ENCODE results near the gene KDM2A.
A peak's percentile ranks its signal among the peaks of the same experiment; 100 is the strongest.
"Not testable (repeated sequence)": the region's sequence is repeated elsewhere in the genome, so short reads cannot be mapped to it uniquely, and the experiment has no call there.

KDM2A gene

GRCh38 chr11:67117672-67118180 lies 1.3 kb upstream of the KDM2A start:
- DNase-seq (ENCODE audit: low spot score) (no peak), FAIRE-seq (no peak)

GRCh38 chr11:67118181-67118766 lies 789 bp upstream of the KDM2A start:
- FAIRE-seq: no peak

DNA sequence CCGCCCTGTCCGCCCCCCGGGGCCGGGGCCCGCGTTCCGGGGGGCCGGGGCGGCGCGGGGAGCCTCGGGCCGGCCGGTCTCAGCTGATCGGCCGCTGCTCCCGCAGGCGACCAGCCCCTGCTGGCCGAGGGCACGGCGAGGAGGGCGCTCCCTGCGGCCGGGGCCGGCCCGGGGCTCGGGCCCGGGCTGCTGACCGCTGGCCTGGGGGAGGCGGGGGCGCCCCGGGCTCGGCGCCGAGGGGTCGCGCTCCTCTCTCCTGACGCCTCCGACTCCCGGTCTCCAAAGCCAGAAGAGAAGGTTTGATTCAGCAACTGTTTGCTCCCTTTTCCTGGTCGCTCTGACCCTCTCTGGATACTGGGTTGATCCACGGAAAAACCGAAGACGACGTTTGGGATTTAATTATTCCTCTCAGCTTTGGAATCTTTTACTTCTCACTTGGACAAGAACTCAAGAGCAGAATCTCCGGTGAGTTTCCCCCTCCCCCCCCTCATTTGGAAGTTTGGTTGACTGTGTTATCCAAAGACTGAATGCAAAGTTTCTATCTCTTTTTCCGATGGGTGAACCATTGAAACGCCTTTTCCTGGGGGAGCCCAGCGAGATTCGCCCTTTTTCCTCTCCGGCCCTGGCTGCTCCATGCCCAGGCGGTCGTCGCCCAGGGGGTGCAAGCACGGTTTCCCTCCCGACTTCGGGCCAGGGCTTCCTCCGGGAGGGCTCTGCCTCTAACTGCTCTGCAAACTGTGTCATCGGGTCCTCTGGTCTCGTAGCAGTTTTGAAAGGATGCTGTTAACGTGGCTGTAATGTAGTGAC lies 725 bp downstream of the KDM2A start:
- no peak for FAIRE-seq
- DNase-seq (ENCODE audit: low spot score): peak; percentile 47

More at GRCh38 chr11:67118181-67118766, 789 bp upstream of the KDM2A start:
- no peak for DNase-seq (ENCODE audit: low spot score)

DNA sequence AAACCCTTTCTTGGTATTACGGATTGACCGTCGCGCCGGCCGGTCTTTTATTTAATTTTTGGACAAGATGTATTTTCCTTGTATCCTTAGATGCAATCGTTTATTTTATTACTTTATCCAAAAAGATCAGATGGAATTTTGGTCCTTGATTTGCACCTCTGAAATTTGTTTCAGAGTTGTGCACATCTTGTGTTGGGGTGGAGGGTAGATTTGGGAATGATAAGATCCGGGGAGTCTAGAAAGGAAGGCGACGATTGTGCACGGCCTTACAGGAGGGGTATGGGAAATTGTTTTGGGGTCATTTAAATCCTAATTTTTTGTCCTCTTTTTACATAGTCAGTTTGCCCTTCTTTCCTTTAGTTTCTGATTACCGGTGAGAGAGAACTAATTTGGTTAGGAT lies 1.4 kb downstream of the KDM2A start:
- DNase-seq (ENCODE audit: low spot score): no peak
- FAIRE-seq: no peak

- DNase-seq (ENCODE audit: low spot score) (no peak), FAIRE-seq (no peak)
Measured at GRCh38 chr11:67120881-67121710, 2.0 kb downstream of the KDM2A start.

- not testable (repeated sequence) for DNase-seq (ENCODE audit: low spot score); FAIRE-seq
Measured at GRCh38 chr11:67123801-67124200, 4.7 kb downstream of the KDM2A start.

DNA sequence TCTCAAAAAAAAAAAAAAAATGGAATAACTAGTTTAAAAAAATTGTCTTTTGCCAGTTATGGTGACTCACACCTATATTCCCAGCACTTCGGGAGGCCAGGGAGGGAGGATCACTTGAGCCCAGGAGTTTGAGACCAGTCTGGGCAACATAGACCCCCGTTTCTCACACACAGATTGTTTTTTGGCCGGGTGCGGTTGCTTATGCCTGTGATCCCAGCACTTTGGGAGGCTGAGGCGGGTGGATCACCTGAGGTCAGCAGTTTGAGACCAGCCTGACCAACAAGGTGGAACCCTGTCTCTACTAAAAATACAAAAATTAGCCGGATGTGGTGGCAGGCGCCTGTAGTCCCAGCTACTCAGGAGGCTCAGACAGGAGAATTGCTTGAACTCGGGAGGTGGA lies 7.2 kb downstream of the KDM2A start:
- DNase-seq (ENCODE audit: low spot score); FAIRE-seq: not testable (repeated sequence)

- no peak for FAIRE-seq
- no peak for DNase-seq (ENCODE audit: low spot score)
Measured at GRCh38 chr11:67126986-67127385, 7.9 kb downstream of the KDM2A start.

GRCh38 chr11:67130861-67131260 lies 11.8 kb downstream of the KDM2A start:
- FAIRE-seq; DNase-seq (ENCODE audit: low spot score): not testable (repeated sequence)

- no peak for DNase-seq (ENCODE audit: low spot score)
- no peak for FAIRE-seq
Measured at GRCh38 chr11:67136156-67136555, 17.1 kb downstream of the KDM2A start.

GRCh38 chr11:67138922-67139321 lies 19.9 kb downstream of the KDM2A start:
- DNase-seq (ENCODE audit: low spot score): no peak
- no peak for FAIRE-seq

- no peak for FAIRE-seq
Measured at GRCh38 chr11:67146516-67147226, 27.6 kb downstream of the KDM2A start.

GRCh38 chr11:67153971-67154370 lies 34.9 kb downstream of the KDM2A start:
- DNase-seq (ENCODE audit: low spot score) (no peak), FAIRE-seq (no peak)

More at GRCh38 chr11:67146516-67147226, 27.6 kb downstream of the KDM2A start:
- DNase-seq (ENCODE audit: low spot score): no peak

- DNase-seq (ENCODE audit: low spot score) (no peak), FAIRE-seq (no peak)
Measured at GRCh38 chr11:67154726-67155125, 35.7 kb downstream of the KDM2A start.

- FAIRE-seq: no peak
- DNase-seq (ENCODE audit: low spot score): no peak
Measured at GRCh38 chr11:67157691-67158090, 38.6 kb downstream of the KDM2A start.

DNA sequence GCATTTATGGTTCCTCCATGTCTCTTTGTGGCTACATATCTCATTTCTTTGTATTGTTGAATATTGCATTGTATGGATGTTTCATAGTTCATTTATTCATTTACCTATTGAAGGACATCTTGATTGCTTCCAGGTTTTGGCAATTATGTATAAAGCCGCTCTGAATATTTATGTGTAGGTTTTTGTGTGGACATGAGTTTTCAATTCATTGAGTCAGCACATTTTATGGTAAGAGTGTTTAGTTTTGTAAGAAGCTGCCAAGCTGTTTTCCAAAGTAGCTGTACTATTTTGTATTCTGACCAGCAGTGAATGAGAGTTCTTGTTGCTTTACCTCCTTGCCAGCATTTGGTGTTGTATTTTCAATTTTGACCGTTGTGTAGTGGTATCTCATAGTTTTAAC lies 39.2 kb downstream of the KDM2A start:
- DNase-seq (ENCODE audit: low spot score) (no peak), FAIRE-seq (no peak)

GRCh38 chr11:67160045-67160444 lies 41.0 kb downstream of the KDM2A start:
- DNase-seq (ENCODE audit: low spot score): no peak
- no peak for FAIRE-seq

GRCh38 chr11:67160872-67161783 lies 42.1 kb downstream of the KDM2A start:
- FAIRE-seq: no peak
- DNase-seq (ENCODE audit: low spot score): no peak

DNA sequence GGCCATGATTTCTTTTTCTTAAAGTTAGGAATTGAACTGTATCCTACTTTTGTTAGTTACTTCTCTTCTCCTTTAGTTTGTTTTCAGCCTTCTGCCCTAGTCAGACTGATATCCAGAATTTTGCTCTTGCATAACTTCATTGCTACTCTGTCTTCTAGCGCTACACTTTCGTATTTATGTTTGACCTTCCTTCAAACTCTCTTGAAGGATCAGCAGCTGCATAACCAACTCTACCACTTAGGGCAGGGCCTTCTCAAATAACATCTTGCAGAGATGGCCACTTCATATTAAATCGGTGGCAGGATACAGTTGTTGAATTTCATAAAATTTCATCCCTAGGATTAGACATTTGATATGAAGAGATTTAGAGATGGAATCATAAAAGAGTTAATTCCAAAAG lies 43.9 kb downstream of the KDM2A start:
- DNase-seq (ENCODE audit: low spot score) (no peak), FAIRE-seq (no peak)

DNA sequence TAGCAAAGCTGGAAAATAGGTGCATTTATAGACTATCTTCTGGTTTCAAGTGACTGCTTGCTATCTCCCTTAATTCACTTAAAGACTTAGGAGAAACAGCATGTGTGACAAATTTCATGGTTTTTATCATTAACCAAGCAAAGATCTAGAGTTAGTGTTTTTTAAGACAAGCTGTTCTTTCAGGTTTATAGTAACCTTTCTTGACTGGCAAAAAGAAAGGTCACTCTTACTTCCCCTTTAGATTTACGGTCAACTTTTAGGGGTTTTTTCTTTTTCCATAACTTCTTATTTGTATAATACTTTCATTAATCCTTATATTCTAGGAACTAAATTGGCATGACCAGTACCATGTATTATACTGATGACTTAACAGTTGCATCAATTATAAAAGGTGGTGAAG lies 46.6 kb downstream of the KDM2A start:
- no peak for DNase-seq (ENCODE audit: low spot score)
- FAIRE-seq: no peak
